Spleen (tissue), 11 donors: ENCODE data around the gene KCNJ5. TPM values are rescaled to one million over a fixed set of nuclear protein-coding genes. Genes with fewer than 3 reads are reported as not detected.

Experiments
- DNase-seq: peaks from one replicate; pipeline ENCODE4 v3.0.0-alpha.2; 2020
- H3K27ac ChIP-seq, 8 donors: fragments of 200-600 bp; sonication (generic) in 7 of 8; 1 replicate in 4 of 8; 2 replicates in 4 of 8; pipeline versions ENCODE4 v1.5.0 to v1.8.0; 2016 to 2021; ENCODE audit warnings: inconsistent platforms in 4 of 8, mild to moderate bottlenecking in 4 of 8, moderate library complexity in 1 of 8
- H3K27me3 ChIP-seq, 7 donors: fragments of 200-600 bp; sonication (generic) in 6 of 7; replicated peaks in 1 of 7; 1 replicate in 4 of 7; 2 replicates in 3 of 7; pipeline versions ENCODE4 v1.5.0 to v1.8.0; 2016 to 2021; ENCODE audit warnings: inconsistent platforms in 3 of 7, mild to moderate bottlenecking in 1 of 7
- H3K36me3 ChIP-seq, 6 donors: fragments of 200-600 bp; sonication (generic) in 5 of 6; 1 replicate in 4 of 6; 2 replicates in 2 of 6; pipeline versions ENCODE4 v1.5.0 to v1.8.0; 2016 to 2021; ENCODE audit warnings: inconsistent platforms in 2 of 6
- H3K4me1 ChIP-seq, 6 donors: fragments of 200-600 bp; sonication (generic) in 5 of 6; 1 replicate in 3 of 6; 2 replicates in 3 of 6; pipeline versions ENCODE4 v1.5.0 to v1.8.0; 2016 to 2021; ENCODE audit warnings: inconsistent platforms in 3 of 6
- H3K4me3 ChIP-seq, 8 donors: fragments of 200-600 bp; sonication (generic) in 7 of 8; 1 replicate in 4 of 8; 2 replicates in 4 of 8; pipeline versions ENCODE4 v1.5.0 to v1.8.0; 2016 to 2021; ENCODE audit warnings: inconsistent platforms in 4 of 8, mild to moderate bottlenecking in 4 of 8, moderate library complexity in 2 of 8
- H3K9me3 ChIP-seq, 8 donors: fragments of 200-600 bp; sonication (generic) in 7 of 8; 1 replicate in 4 of 8; 2 replicates in 4 of 8; pipeline versions ENCODE4 v1.5.0 to v1.8.0; 2016 to 2021; ENCODE audit warnings: inconsistent platforms in 4 of 8
- POLR2A ChIP-seq, 3 donors: fragments of 450-650 bp; IDR thresholded peaks; one replicate each; pipeline ENCODE4 v1.5.1; 2017; ENCODE audit warnings: antibody characterized with exemption in 3 of 3, mild to moderate bottlenecking in 1 of 3
- POLR2AphosphoS5 ChIP-seq, 3 donors: sonication (generic); formaldehyde crosslinking; IDR thresholded peaks; one replicate each; pipeline ENCODE4 v1.5.1; 2017; ENCODE audit warnings: antibody characterized with exemption in 3 of 3
- WGBS, 5 donors: extraction: QIAGEN DNeasy Blood & Tissue Kit in 3 of 5; methylation state at CpG; one replicate each; pipeline versions ENCODE4 v1.1.5 to v1.1.7; 2013 to 2018; 5-methylcytosine and 5-hydroxymethylcytosine counted together
- intact Hi-C: fragments of 100-400 bp; cut with DNase I; formaldehyde crosslinking; loops from one replicate; pipeline ENCODE4 v1.15.0; 2023; ENCODE audit warnings: low total_unique reads
- polyA plus RNA-seq, 3 donors: library from polyadenylated mRNA; stranded (reverse); fragments of 200-250 nt; gene quantifications; one replicate each; pipeline ENCODE4 v1.2.1, GENCODE V29; 2013
- total RNA-seq, 7 donors: library from RNA; depleted of rRNA in 3 of 7; stranded (reverse); fragments of >200 nt in 3 of 7; fragmentation: NEBNext Ultra II Directional in 4 of 7; extraction: Animal tissue kit (Norgen Biotek cat#: 25700) in 4 of 7; gene quantifications; one replicate each; pipeline versions ENCODE4 v1.1.0 to v1.2.1, GENCODE V29; 2016 to 2021
- TF ChIP-seq, protein P1 (sequence below), 11 experiments: fragments of 200-600 bp in 7 of 11; fragments of 450-650 bp in 4 of 11; sonication (generic) in 4 of 11; IDR thresholded peaks in 8 of 11; conservative IDR thresholded peaks in 3 of 11; 1 replicate in 7 of 11; 2 replicates in 4 of 11; pipeline versions ENCODE4 v1.4.0 to v1.8.0; 2016 to 2021; ENCODE audit warnings: antibody characterized with exemption in 11 of 11, inconsistent platforms in 4 of 11, mild to moderate bottlenecking in 1 of 11
- donor health status: healthy with polysubstance abuse.
- donor health status: DM: no; HTN: no; CAD: no; lungs with moderate emphysema.
- donor health status: DM: no; HTN: no; CAD: no.
- donor health status: Bipolar disorder and iron deficiency.
- donor health status: healthy.
- donor health status: DM: no; HTN: no; CAD: no.
- donor health status: DM: yes; HTN: yes; CAD: no.

Gene KCNJ5
- total and polyA plus RNA-seq, 10 donors: 0.42 to 45.4 (median 12.0) TPM

DNA sequence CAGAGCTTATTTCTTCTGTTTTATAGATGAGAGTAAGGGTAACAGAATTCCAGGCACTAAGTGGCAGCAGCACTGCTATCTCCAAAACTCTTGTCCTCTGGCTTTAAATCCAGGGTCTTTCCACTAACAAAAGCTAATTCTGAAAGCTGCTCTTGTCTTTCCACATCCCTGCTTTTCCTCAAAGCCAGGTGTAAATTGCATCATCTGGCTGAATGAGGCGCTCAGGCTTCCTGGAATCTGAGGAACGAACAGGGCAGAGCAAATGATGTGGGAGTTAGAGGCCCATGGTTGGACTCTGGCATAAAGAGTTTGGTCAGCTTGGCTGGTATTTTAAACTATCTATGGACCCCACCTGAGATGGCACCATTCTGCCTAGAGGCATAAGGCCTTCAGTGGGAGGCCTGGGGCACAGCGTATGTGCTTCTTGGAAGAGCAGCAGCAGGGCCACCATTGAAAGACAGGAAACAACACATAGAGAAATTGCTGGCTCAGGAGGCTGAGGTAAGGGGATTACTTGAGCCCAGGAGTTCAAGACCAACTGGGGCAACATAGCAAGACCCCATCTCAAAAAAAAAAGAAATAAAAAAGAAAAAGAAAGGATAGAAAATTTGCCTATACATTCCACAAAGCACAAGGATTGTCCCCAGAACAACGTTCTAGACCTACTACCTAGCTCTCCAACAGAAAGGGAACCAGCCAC, 1.9 kb downstream of the KCNJ5 start:
- H3K9me3 ChIP-seq: no peaks in the 10 kb centered on the region
- intact Hi-C loops: no loop called here
- H3K27ac ChIP-seq: peak overlapping the region in 7 of 8 donors; percentile 9 to 77 (median 62)
- no peak for TF ChIP-seq POLR2AphosphoS5 (IDR thresholded peaks at IDR 0.05)
- TF ChIP-seq, protein P1, sequence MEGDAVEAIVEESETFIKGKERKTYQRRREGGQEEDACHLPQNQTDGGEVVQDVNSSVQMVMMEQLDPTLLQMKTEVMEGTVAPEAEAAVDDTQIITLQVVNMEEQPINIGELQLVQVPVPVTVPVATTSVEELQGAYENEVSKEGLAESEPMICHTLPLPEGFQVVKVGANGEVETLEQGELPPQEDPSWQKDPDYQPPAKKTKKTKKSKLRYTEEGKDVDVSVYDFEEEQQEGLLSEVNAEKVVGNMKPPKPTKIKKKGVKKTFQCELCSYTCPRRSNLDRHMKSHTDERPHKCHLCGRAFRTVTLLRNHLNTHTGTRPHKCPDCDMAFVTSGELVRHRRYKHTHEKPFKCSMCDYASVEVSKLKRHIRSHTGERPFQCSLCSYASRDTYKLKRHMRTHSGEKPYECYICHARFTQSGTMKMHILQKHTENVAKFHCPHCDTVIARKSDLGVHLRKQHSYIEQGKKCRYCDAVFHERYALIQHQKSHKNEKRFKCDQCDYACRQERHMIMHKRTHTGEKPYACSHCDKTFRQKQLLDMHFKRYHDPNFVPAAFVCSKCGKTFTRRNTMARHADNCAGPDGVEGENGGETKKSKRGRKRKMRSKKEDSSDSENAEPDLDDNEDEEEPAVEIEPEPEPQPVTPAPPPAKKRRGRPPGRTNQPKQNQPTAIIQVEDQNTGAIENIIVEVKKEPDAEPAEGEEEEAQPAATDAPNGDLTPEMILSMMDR (IDR thresholded peaks at IDR 0.05 in 8 of 11, conservative IDR thresholded peaks at IDR 0.05 in 3 of 11): no peak
- TF ChIP-seq POLR2A (IDR thresholded peaks at IDR 0.05): no peak
- no peaks in the 10 kb centered on the region for H3K36me3 ChIP-seq
- 60 to 72% (median 68%) methylated on average over 4 of the region's 4 CpGs for WGBS, 5 donors
- H3K4me3 ChIP-seq: peak overlapping the region in 4 of 8 donors; percentile 6 to 74 (median 50)
- H3K4me1 ChIP-seq: peaks cover 3 to 76% (median 51%) of the 10 kb centered on the region in 6 donors
- H3K27me3 ChIP-seq: peaks cover 0 to 69% (median 15%) of the 10 kb centered on the region in 7 donors
- DNase-seq: no peak

DNA sequence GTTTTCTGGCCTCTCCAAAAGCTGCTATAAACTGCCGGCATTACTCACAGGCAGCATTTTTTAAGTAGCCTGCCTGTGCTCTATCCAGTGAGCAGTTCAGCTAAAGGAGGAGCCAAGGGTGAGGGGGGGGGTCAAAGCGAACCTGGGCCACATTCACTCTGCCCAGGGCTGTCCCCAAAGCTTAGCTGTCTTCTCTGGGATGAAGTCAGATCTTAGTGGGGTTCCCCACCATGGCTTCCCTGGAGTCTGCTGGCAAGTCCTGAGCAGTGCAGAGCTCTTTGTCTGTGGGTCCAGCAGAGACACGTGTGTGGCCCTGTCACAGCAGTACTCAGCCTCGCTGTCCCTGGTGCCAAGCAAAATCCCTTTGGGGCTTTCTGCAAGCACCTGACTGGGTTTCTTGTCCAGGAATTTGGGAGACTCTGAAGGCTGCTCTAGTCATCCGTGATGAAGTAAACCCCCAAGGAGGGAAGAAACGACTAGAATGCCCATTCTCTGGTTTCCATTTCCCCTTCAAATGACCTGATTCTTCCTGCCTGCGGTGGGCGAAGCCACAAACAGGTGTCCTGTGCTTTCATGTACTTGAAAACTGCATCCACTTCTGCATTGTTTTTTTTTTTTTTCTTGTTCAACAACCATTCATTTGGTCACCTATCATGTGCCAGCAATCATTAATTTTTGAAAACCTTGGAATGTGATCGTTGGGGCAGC, 2.6 kb downstream of the KCNJ5 start:
- Histone ChIP-seq H3K9me3 (no peaks in the 10 kb centered on the region), H3K27ac (peak overlapping the region; percentile 9 to 77 (median 60)), H3K4me1 (peaks cover 3 to 83% (median 57%) of the 10 kb centered on the region in 6 donors), H3K27me3 (peaks cover 0 to 66% (median 15%) of the 10 kb centered on the region in 7 donors), H3K4me3 (peak overlapping the region in 3 of 8 donors; percentile 6 to 55 (median 45)), H3K36me3 (no peaks in the 10 kb centered on the region)
- 35 to 44% (median 37%) methylated on average over 8 to 9 of the region's 9 CpGs for WGBS, 5 donors
- TF ChIP-seq POLR2A (IDR thresholded peaks at IDR 0.05): no peak
- TF ChIP-seq, protein P1 (IDR thresholded peaks at IDR 0.05 in 8 of 11, conservative IDR thresholded peaks at IDR 0.05 in 3 of 11): no peak
- no peak for TF ChIP-seq POLR2AphosphoS5 (IDR thresholded peaks at IDR 0.05)
- DNase-seq: no peak
- intact Hi-C loops: no loop called here

DNA sequence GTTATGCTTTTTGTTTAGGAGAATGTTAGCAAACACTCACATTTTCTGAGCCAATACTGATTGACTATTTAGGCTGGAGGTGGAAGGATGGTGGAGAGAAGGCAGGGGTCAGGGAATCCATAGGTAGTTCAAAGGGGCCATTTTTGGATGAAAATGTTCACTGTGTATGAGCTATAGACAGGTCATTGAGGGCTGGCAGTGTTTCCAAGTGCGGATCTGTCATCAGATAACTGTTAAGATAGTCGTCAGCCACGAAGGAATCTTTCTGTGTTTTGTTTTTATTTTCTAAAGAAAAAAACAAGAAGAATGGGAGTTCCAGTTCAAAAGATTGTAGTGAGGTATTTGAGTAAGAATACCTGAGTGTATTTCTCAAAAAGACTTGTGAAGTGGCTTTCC, 3.1 kb downstream of the KCNJ5 start:
- intact Hi-C loops: no loop called here
- H3K9me3 ChIP-seq: no peaks in the 10 kb centered on the region
- H3K27me3 ChIP-seq: peaks cover 0 to 64% (median 15%) of the 10 kb centered on the region in 7 donors
- peak overlapping the region in 7 of 8 donors; percentile 11 to 77 (median 62) for H3K27ac ChIP-seq
- peak overlapping the region in 2 of 8 donors; percentile 6 to 45 for H3K4me3 ChIP-seq
- H3K4me1 ChIP-seq: peaks cover 3 to 87% (median 59%) of the 10 kb centered on the region in 6 donors
- no peak for DNase-seq
- H3K36me3 ChIP-seq: no peaks in the 10 kb centered on the region
- WGBS, 5 donors: 67 to 76% (median 69%) methylated on average over 3 of the region's 3 CpGs
- TF ChIP-seq POLR2A (IDR thresholded peaks at IDR 0.05) (no peak), POLR2AphosphoS5 (IDR thresholded peaks at IDR 0.05) (no peak)
- TF ChIP-seq, protein P1 (IDR thresholded peaks at IDR 0.05 in 8 of 11, conservative IDR thresholded peaks at IDR 0.05 in 3 of 11): no peak

DNA sequence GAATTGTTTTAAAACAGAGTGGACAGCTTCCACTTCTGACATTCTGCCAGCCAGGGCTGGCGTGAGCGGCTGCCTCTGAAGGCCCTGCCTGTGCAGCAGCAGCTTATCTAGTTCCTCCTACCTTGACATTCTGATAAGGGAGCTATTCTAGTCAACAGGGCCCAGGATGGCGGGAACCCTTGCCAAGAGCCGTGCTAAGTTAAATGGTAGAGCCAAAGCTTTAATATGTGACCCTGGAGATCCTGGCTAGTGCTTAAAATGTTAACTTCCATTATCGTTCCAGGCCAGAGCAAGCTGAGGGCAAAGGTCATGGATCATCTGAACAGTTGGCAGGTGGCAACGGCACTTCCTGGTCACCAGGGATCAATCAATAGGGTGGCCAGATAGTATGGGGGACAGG, 3.5 kb downstream of the KCNJ5 start:
- Histone ChIP-seq H3K36me3 (no peaks in the 10 kb centered on the region), H3K4me3 (no peak overlapping the region), H3K9me3 (no peaks in the 10 kb centered on the region), H3K27ac (peak overlapping the region in 6 of 8 donors; percentile 32 to 77 (median 68)), H3K27me3 (peaks cover 0 to 60% (median 15%) of the 10 kb centered on the region in 7 donors), H3K4me1 (peaks cover 3 to 91% (median 59%) of the 10 kb centered on the region in 6 donors)
- TF ChIP-seq POLR2AphosphoS5 (IDR thresholded peaks at IDR 0.05): peak in 2 of 3 donors; percentile 73 to 75
- TF ChIP-seq, protein P1 (IDR thresholded peaks at IDR 0.05 in 8 of 11, conservative IDR thresholded peaks at IDR 0.05 in 3 of 11): no peak
- TF ChIP-seq POLR2A (IDR thresholded peaks at IDR 0.05): no peak
- 60 to 75% (median 66%) methylated on average over 6 of the region's 6 CpGs for WGBS, 5 donors
- intact Hi-C loops: no loop called here
- no peak for DNase-seq
